H1 (cell line): Measurements from ENCODE around the gene TTC21A. TPM values are rescaled to one million over a fixed set of nuclear protein-coding genes. Genes with fewer than 3 reads are reported as not detected.

ENCODE experiments used
- ATF2 ChIP-seq: IDR thresholded peaks from 2 replicates; pipeline ENCODE4 v1.6.1; 2012; ENCODE audit warnings: low read length, inconsistent platforms
- BACH1 ChIP-seq: IDR thresholded peaks from 2 replicates; pipeline ENCODE4 v1.6.1; 2012; ENCODE audit warnings: low read length, improper control_type of control experiment
- HDAC2 ChIP-seq, 2 experiments: fragments of 300-600 bp in 1 of 2; sonication (generic) in 1 of 2; IDR thresholded peaks; 2 replicates each; pipeline ENCODE4 v1.6.1; 2011 to 2012; ENCODE audit warnings: low read depth in 2 of 2, low read length in 2 of 2, mild to moderate bottlenecking in 2 of 2, moderate library complexity in 2 of 2, borderline replicate concordance in 1 of 2, inconsistent platforms in 1 of 2
- KDM5A ChIP-seq: fragments of 200-600 bp; IDR thresholded peaks from 2 replicates; pipeline ENCODE4 v1.7.1; 2012; ENCODE audit warnings: mild to moderate bottlenecking, low read length, inconsistent platforms, mixed read lengths
- RNF2 ChIP-seq: fragments of 200-900, 300-1000 bp; sonication (generic); IDR thresholded peaks from 2 replicates; pipeline ENCODE4 v1.7.1; 2016; ENCODE audit warnings: borderline replicate concordance, low read depth, mild to moderate bottlenecking, antibody characterized with exemption, low read length; ENCODE audit not compliant: poor library complexity, severe bottlenecking; ENCODE audit errors: missing control alignments
- polyA plus RNA-seq, 7 experiments: library from polyadenylated mRNA; depleted of rRNA in 3 of 7; stranded (reverse) in 5 of 7; unstranded in 2 of 7; fragments of >200 nt in 5 of 7; fragments of 200-250 nt in 2 of 7; gene quantifications; 1 replicate in 5 of 7; 2 replicates in 1 of 7; 4 replicates in 1 of 7; pipeline versions ENCODE4 v1.2.1 to v1.2.3, GENCODE V29; 2011 to 2013; ENCODE audit warnings: missing spikeins in 2 of 7, mixed read lengths in 2 of 7
- total RNA-seq: library from RNA; stranded (reverse); fragmentation: NEBNext Ultra II Directional; extraction: Animal tissue kit (Norgen Biotek cat#: 25700); gene quantifications from 2 replicates; pipeline ENCODE4 v1.2.1, GENCODE V29; 2021

TTC21A gene
- total and polyA plus RNA-seq, 2 of the 8 experiments (the other 6 are each of a cell fraction or from before 2014, with no cell fraction given), result 2.3 to 2.8 TPM

GRCh38 chr3:39090922-39091321, 16.6 kb upstream of the TTC21A start (continued):
- TF ChIP-seq ATF2, result no peak
- no peak for TF ChIP-seq HDAC2 (IDR thresholded peaks at IDR 0.05; ENCODE audit: borderline replicate concordance in 1 of 2, low read depth in 2 of 2, low read length in 2 of 2)
- no peak for TF ChIP-seq BACH1
- TF ChIP-seq KDM5A, result no peak
- no peak for TF ChIP-seq RNF2
